Activated CD4-positive, alpha-beta T cell treated with anti-CD3 and anti-CD28 coated beads, Interleukin-2, amount 50 U/mL, for 16 hours (primary cell): ENCODE measurements around the gene C6orf132.

Experiments
- DNase-seq: peaks from one replicate; pipeline ENCODE4 v3.0.0-alpha.2; 2020

Gene C6orf132

GRCh38 chr6:42068872-42069522, 73.4 kb downstream of the C6orf132 start:
- DNase-seq: no peak

GRCh38 chr6:42068173-42068572, 74.2 kb downstream of the C6orf132 start:
- no peak for DNase-seq

- no peak for DNase-seq
Observed at GRCh38 chr6:42066156-42066675, 76.2 kb downstream of the C6orf132 start.

GRCh38 chr6:42059743-42060142, 82.7 kb downstream of the C6orf132 start:
- no peak for DNase-seq

GRCh38 chr6:42053601-42054000, 88.8 kb downstream of the C6orf132 start:
- DNase-seq: no peak

- DNase-seq: no peak
Observed at GRCh38 chr6:42051268-42051653, 91.2 kb downstream of the C6orf132 start.
